Measurements from ENCODE around the gene OR51I1. TPM values are rescaled to one million over a fixed set of nuclear protein-coding genes. Genes with fewer than 3 reads are reported as not detected.

Gene OR51I1
- total and polyA plus RNA-seq, 9 donors: 0.25 to 1.4 (median 0.66) TPM; not detected in 3

- TF ChIP-seq POLR2A (IDR thresholded peaks at IDR 0.05) (no peak), EP300 (IDR thresholded peaks at IDR 0.05) (no peak)
- TF ChIP-seq, protein P1, sequence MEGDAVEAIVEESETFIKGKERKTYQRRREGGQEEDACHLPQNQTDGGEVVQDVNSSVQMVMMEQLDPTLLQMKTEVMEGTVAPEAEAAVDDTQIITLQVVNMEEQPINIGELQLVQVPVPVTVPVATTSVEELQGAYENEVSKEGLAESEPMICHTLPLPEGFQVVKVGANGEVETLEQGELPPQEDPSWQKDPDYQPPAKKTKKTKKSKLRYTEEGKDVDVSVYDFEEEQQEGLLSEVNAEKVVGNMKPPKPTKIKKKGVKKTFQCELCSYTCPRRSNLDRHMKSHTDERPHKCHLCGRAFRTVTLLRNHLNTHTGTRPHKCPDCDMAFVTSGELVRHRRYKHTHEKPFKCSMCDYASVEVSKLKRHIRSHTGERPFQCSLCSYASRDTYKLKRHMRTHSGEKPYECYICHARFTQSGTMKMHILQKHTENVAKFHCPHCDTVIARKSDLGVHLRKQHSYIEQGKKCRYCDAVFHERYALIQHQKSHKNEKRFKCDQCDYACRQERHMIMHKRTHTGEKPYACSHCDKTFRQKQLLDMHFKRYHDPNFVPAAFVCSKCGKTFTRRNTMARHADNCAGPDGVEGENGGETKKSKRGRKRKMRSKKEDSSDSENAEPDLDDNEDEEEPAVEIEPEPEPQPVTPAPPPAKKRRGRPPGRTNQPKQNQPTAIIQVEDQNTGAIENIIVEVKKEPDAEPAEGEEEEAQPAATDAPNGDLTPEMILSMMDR (IDR thresholded peaks at IDR 0.05): no peak
- intact Hi-C loops (cut with DNase I): no loop called here
- Histone ChIP-seq H3K4me1 (ENCODE audit: insufficient read depth) (no peaks in the 10 kb centered on the region), H3K4me3 (no peak overlapping the region), H3K27ac (no peak overlapping the region), H3K27me3 (no peaks in the 10 kb centered on the region), H3K9me3 (no peaks in the 10 kb centered on the region), H3K36me3 (no peaks in the 10 kb centered on the region)
- DNase-seq: no peak
Measured at GRCh38 chr11:5405173-5405572, 36.1 kb downstream of the OR51I1 start.

DNA sequence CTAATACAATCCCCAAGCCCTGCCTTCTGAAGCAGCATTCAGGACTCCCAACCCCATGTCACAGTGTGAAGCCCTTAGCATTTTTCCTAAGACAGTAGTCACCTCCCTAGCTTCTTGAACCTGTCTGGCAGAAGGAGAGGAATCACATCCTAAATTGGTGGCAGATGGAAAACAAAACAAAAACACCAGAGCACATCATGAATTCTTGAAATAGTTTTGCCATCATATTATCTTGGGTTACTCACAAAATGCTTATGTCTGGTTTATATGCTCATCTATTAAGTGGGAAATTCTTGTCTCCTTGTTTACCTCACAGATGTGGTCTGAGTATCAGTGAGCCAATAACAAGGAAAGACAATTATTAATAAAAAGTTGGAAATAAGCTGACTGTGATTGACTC lies 42.4 kb downstream of the OR51I1 start:
- intact Hi-C loops (cut with DNase I): no loop called here
- no peak overlapping the region for H3K4me3 ChIP-seq
- TF ChIP-seq, protein P1 (IDR thresholded peaks at IDR 0.05): no peak
- TF ChIP-seq POLR2A (IDR thresholded peaks at IDR 0.05): no peak
- TF ChIP-seq EP300 (IDR thresholded peaks at IDR 0.05): no peak
- DNase-seq: no peak
- H3K4me1 ChIP-seq (ENCODE audit: insufficient read depth): no peaks in the 10 kb centered on the region
- no peaks in the 10 kb centered on the region for H3K36me3 ChIP-seq
- H3K27me3 ChIP-seq: no peaks in the 10 kb centered on the region
- H3K9me3 ChIP-seq: peaks cover 0 to 3% of the 10 kb centered on the region in 2 donors
- no peak overlapping the region for H3K27ac ChIP-seq

DNA sequence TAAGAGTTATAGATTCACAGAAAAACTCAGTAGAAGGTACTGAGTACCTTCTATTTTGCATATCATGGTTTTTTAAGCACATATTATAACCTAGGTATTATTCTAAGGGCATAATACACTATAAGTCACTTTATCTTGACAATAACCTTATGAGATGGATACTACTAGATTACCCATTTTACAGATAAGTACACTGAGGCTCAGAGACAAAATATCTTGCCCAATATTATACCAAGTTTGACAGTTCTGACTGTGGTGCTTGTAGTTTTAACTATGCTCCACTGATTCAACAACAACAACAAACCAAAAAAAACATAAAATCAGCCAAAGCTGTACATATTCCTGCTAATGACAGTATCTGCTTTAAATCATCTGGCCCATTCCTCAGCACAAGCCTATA lies 47.2 kb downstream of the OR51I1 start:
- no peak overlapping the region for H3K4me3 ChIP-seq
- no peaks in the 10 kb centered on the region for H3K27me3 ChIP-seq
- no peaks in the 10 kb centered on the region for H3K4me1 ChIP-seq (ENCODE audit: insufficient read depth)
- no peak for DNase-seq
- no peak for TF ChIP-seq POLR2A (IDR thresholded peaks at IDR 0.05)
- no peak for TF ChIP-seq EP300 (IDR thresholded peaks at IDR 0.05)
- TF ChIP-seq, protein P1 (IDR thresholded peaks at IDR 0.05): no peak
- H3K9me3 ChIP-seq: peaks cover 0 to 3% of the 10 kb centered on the region in 2 donors
- H3K36me3 ChIP-seq: no peaks in the 10 kb centered on the region
- H3K27ac ChIP-seq: no peak overlapping the region
- intact Hi-C loops (cut with DNase I): no loop called here

Other genes starting within 250 kb of the OR51I1 start
- not detected for gene OR51V1, start 240.8 kb downstream of the OR51I1 start, total RNA-seq
- not detected for gene OR51V1, start 240.8 kb downstream of the OR51I1 start, polyA plus RNA-seq
- 100 to 1,000 TPM in 4 of 7 donors, 10 to 100 TPM in 2, 1 to 10 TPM in 1; 9.1 to 393 (median 118) TPM for gene HBB, start 214.4 kb downstream of the OR51I1 start, total RNA-seq
- gene HBB, start 214.4 kb downstream of the OR51I1 start, polyA plus RNA-seq: 100 to 1,000 TPM in 1 of 2 donors, 10 to 100 TPM in 1; 24.7 to 211 TPM
- gene HBD, start 207.0 kb downstream of the OR51I1 start, total RNA-seq: 1 to 10 TPM in 2 of 7 donors, not detected in 5; 2.4 to 3.2 TPM
- gene HBD, start 207.0 kb downstream of the OR51I1 start, polyA plus RNA-seq: not detected
- gene HBG1, start 191.7 kb downstream of the OR51I1 start, total RNA-seq: 1 to 10 TPM in 1 of 7 donors, not detected in 6; 3.7 TPM
- gene HBG1, start 191.7 kb downstream of the OR51I1 start, polyA plus RNA-seq: not detected
- 1 to 10 TPM in 2 of 7 donors, under 1 TPM in 3, not detected in 2; 0.37 to 9.7 (median 0.53) TPM for gene HBG2, start 186.7 kb downstream of the OR51I1 start, total RNA-seq
- gene HBG2, start 186.7 kb downstream of the OR51I1 start, polyA plus RNA-seq: under 1 TPM in 1 of 2 donors, not detected in 1; 0.73 TPM
- 1 to 10 TPM in 1 of 7 donors, under 1 TPM in 2, not detected in 4; 0.61 to 2.2 (median 0.63) TPM for gene HBE1, start 171.6 kb downstream of the OR51I1 start, total RNA-seq
- under 1 TPM in 1 of 2 donors, not detected in 1; 0.38 TPM for gene HBE1, start 171.6 kb downstream of the OR51I1 start, polyA plus RNA-seq
- gene OR51B4, start 139.6 kb downstream of the OR51I1 start, total RNA-seq: under 1 TPM in 4 of 7 donors, not detected in 3; 0.25 to 0.63 (median 0.46) TPM
- gene OR51B4, start 139.6 kb downstream of the OR51I1 start, polyA plus RNA-seq: not detected
- gene OR51B2, start 117.2 kb downstream of the OR51I1 start, total RNA-seq: 1 to 10 TPM in 1 of 7 donors, under 1 TPM in 4, not detected in 2; 0.27 to 1.7 (median 0.38) TPM
- not detected for gene OR51B2, start 117.2 kb downstream of the OR51I1 start, polyA plus RNA-seq
- 1 to 10 TPM in 4 of 7 donors, under 1 TPM in 3; 0.56 to 2.1 (median 1.1) TPM for gene OR51B5, start 98.0 kb downstream of the OR51I1 start, total RNA-seq
- under 1 TPM; 0.30 to 0.47 TPM for gene OR51B5, start 98.0 kb downstream of the OR51I1 start, polyA plus RNA-seq
- not detected for gene OR51B6, start 90.0 kb downstream of the OR51I1 start, total RNA-seq
- not detected for gene OR51B6, start 90.0 kb downstream of the OR51I1 start, polyA plus RNA-seq
- gene OR51M1, start 57.7 kb downstream of the OR51I1 start, total RNA-seq: under 1 TPM in 1 of 7 donors, not detected in 6; 0.12 TPM
- gene OR51M1, start 57.7 kb downstream of the OR51I1 start, polyA plus RNA-seq: under 1 TPM in 1 of 2 donors, not detected in 1; 0.08 TPM
- not detected for gene OR51Q1, start 19.4 kb downstream of the OR51I1 start, total RNA-seq
- not detected for gene OR51Q1, start 19.4 kb downstream of the OR51I1 start, polyA plus RNA-seq
- not detected for gene OR51I2, start 7.8 kb upstream of the OR51I1 start, total RNA-seq
- not detected for gene OR51I2, start 7.8 kb upstream of the OR51I1 start, polyA plus RNA-seq
- gene OR52D1, start 47.2 kb upstream of the OR51I1 start, total RNA-seq: not detected
- gene OR52D1, start 47.2 kb upstream of the OR51I1 start, polyA plus RNA-seq: not detected
- 10 to 100 TPM in 1 of 7 donors, 1 to 10 TPM in 3, under 1 TPM in 3; 0.30 to 10.6 (median 1.0) TPM for gene UBQLN3, start 68.4 kb upstream of the OR51I1 start, total RNA-seq
- not detected for gene UBQLN3, start 68.4 kb upstream of the OR51I1 start, polyA plus RNA-seq
- 1 to 10 TPM in 6 of 7 donors, under 1 TPM in 1; 0.50 to 3.0 (median 1.3) TPM for gene UBQLNL, start 75.2 kb upstream of the OR51I1 start, total RNA-seq
- gene UBQLNL, start 75.2 kb upstream of the OR51I1 start, polyA plus RNA-seq: under 1 TPM; 0.73 to 0.87 TPM
- 1 to 10 TPM in 3 of 7 donors, under 1 TPM in 4; 0.26 to 3.6 (median 0.89) TPM for gene OR52H1, start 107.0 kb upstream of the OR51I1 start, total RNA-seq
- gene OR52H1, start 107.0 kb upstream of the OR51I1 start, polyA plus RNA-seq: under 1 TPM in 1 of 2 donors, not detected in 1; 0.07 TPM
- gene OR52B6, start 139.4 kb upstream of the OR51I1 start, total RNA-seq: not detected
- not detected for gene OR52B6, start 139.4 kb upstream of the OR51I1 start, polyA plus RNA-seq
- 1 to 10 TPM; 2.3 to 6.3 (median 4.2) TPM for gene TRIM6, start 155.1 kb upstream of the OR51I1 start, total RNA-seq
- gene TRIM6, start 155.1 kb upstream of the OR51I1 start, polyA plus RNA-seq: 1 to 10 TPM; 2.6 to 6.1 TPM
- gene TRIM34, start 183.5 kb upstream of the OR51I1 start, total RNA-seq: 1 to 10 TPM; 4.7 to 8.8 (median 6.1) TPM
- 10 to 100 TPM in 1 of 2 donors, 1 to 10 TPM in 1; 7.2 to 16.6 TPM for gene TRIM34, start 183.5 kb upstream of the OR51I1 start, polyA plus RNA-seq
- 10 to 100 TPM; 16.8 to 35.8 (median 24.9) TPM for gene TRIM5, start 243.6 kb upstream of the OR51I1 start, total RNA-seq
- 10 to 100 TPM; 11.8 to 23.8 TPM for gene TRIM5, start 243.6 kb upstream of the OR51I1 start, polyA plus RNA-seq
- gene TRIM22, start 248.3 kb upstream of the OR51I1 start, total RNA-seq: 10 to 100 TPM; 31.0 to 77.4 (median 68.5) TPM
- gene TRIM22, start 248.3 kb upstream of the OR51I1 start, polyA plus RNA-seq: 10 to 100 TPM; 40.7 to 84.4 TPM

Data from ovary (tissue), 9 donors.